H1 (cell line): ENCODE data around the gene UHMK1. TPM values are rescaled to one million over a fixed set of nuclear protein-coding genes. Genes with fewer than 3 reads are reported as not detected.

Experiments
- CTCF ChIA-PET: fragments of 300-600 bp; sonication (Branson Sonifier 250); formaldehyde crosslinking; loops from one replicate; lab custom pipeline; 2021; ENCODE audit not compliant: partially characterized antibody; lab: Charles Lee
- POLR2A ChIA-PET: fragments of 300-600 bp; sonication (Branson Sonifier 250); formaldehyde crosslinking; loops from one replicate; lab custom pipeline; 2021; ENCODE audit warnings: inconsistent platforms; ENCODE audit not compliant: partially characterized antibody; lab: Charles Lee
- DNase-seq, 2 experiments: peaks; one replicate each; pipeline versions ENCODE4 v3.0.0 to v3.0.0-alpha.2; 2010 to 2022; ENCODE audit warnings: low spot score in 2 of 2, low read depth in 1 of 2, mixed read lengths in 1 of 2
- FAIRE-seq: peaks from 2 replicates; lab custom pipeline; 2011; peaks lifted over from hg19 to GRCh38; lab: Jason Lieb, UNC
- H2AFZ ChIP-seq: 2 replicates; pipeline ENCODE4 v1.8.1; 2012; ENCODE audit warnings: low read length, inconsistent platforms
- H2AK5ac ChIP-seq: 2 replicates; pipeline ENCODE4 v1.6.1; 2013; ENCODE audit warnings: low read depth, low read length
- H2BK120ac ChIP-seq: replicated peaks from 2 replicates; pipeline ENCODE3; 2013; ENCODE audit warnings: low read depth, low read length, inconsistent platforms
- H2BK12ac ChIP-seq: 2 replicates; pipeline ENCODE4 v1.6.1; 2013; ENCODE audit warnings: low read depth, low read length
- H2BK15ac ChIP-seq: 2 replicates; pipeline ENCODE4 v1.6.1; 2013; ENCODE audit warnings: low read length
- H2BK20ac ChIP-seq: 2 replicates; pipeline ENCODE4 v1.6.1; 2013; ENCODE audit warnings: low read length
- H2BK5ac ChIP-seq: 2 replicates; pipeline ENCODE4 v1.6.1; 2013; ENCODE audit warnings: low read depth, low read length
- H3K14ac ChIP-seq: 2 replicates; pipeline ENCODE4 v1.6.1; 2013; ENCODE audit warnings: inconsistent platforms; ENCODE audit not compliant: insufficient read length
- H3K18ac ChIP-seq: 2 replicates; pipeline ENCODE4 v1.6.1; 2013; ENCODE audit warnings: low read length; ENCODE audit errors: extremely low read depth
- H3K23ac ChIP-seq: 2 replicates; pipeline ENCODE4 v1.6.1; 2013; ENCODE audit warnings: inconsistent platforms; ENCODE audit not compliant: insufficient read length
- H3K23me2 ChIP-seq: 2 replicates; pipeline ENCODE4 v1.6.1; 2013; ENCODE audit warnings: low read depth, low read length
- H3K27ac ChIP-seq: 2 replicates; pipeline ENCODE4 v1.6.1; 2011; ENCODE audit warnings: low read depth, low read length, inconsistent platforms
- H3K27me3 ChIP-seq, 4 experiments: replicated peaks in 1 of 4; 1 replicate in 1 of 4; 2 replicates in 3 of 4; pipeline versions ENCODE4 v1.6.1 to v1.8.1; 2011 to 2013; ENCODE audit warnings: low read length in 3 of 4, mild to moderate bottlenecking in 3 of 4, inconsistent platforms in 2 of 4, mixed read lengths in 2 of 4, moderate library complexity in 1 of 4; ENCODE audit not compliant: control insufficient read depth in 3 of 4, insufficient read depth in 3 of 4; ENCODE audit errors: extremely low read depth in 1 of 4
- H3K36me3 ChIP-seq, 4 experiments: 2 replicates each; pipeline versions ENCODE4 v1.6.1 to v1.8.1; 2011 to 2013; ENCODE audit warnings: mild to moderate bottlenecking in 4 of 4, low read length in 3 of 4, moderate library complexity in 2 of 4, control low read depth in 1 of 4, inconsistent platforms in 1 of 4; ENCODE audit not compliant: insufficient read depth in 4 of 4, control insufficient read depth in 2 of 4
- H3K4ac ChIP-seq: replicated peaks from 2 replicates; pipeline ENCODE3; 2013; ENCODE audit warnings: low read length, low read depth, mixed read lengths, inconsistent platforms; ENCODE audit not compliant: insufficient read length
- H3K4me1 ChIP-seq, 4 experiments: replicated peaks in 1 of 4; 1 replicate in 1 of 4; 2 replicates in 3 of 4; pipeline versions ENCODE4 v1.6.1 to v1.8.1; 2011 to 2013; ENCODE audit warnings: low read length in 3 of 4, inconsistent platforms in 2 of 4, mixed read lengths in 1 of 4; ENCODE audit not compliant: insufficient read depth in 4 of 4, control insufficient read depth in 3 of 4
- H3K4me2 ChIP-seq, 2 experiments: 2 replicates each; pipeline versions ENCODE4 v1.6.1 to v1.8.1; 2011 to 2013; ENCODE audit warnings: low read depth in 2 of 2, low read length in 2 of 2, control low read depth in 1 of 2, inconsistent platforms in 1 of 2, mild to moderate bottlenecking in 1 of 2; ENCODE audit not compliant: insufficient read depth in 1 of 2
- H3K4me3 ChIP-seq, 4 experiments: fragments of 200-600, 300-600 bp in 1 of 4; sonication (generic), shearing (Covaris generic), sonication (Bioruptor Twin) in 1 of 4; 2 replicates each; pipeline versions ENCODE4 v1.5.1 to v1.8.1; 2011 to 2016; ENCODE audit warnings: low read length in 4 of 4, low read depth in 3 of 4, control low read depth in 2 of 4, inconsistent platforms in 2 of 4, mild to moderate bottlenecking in 2 of 4, mixed read lengths in 1 of 4, moderate library complexity in 1 of 4; ENCODE audit not compliant: insufficient read depth in 2 of 4; ENCODE audit errors: extremely low read depth in 1 of 4
- H3K56ac ChIP-seq: replicated peaks from 2 replicates; pipeline ENCODE3; 2013; ENCODE audit warnings: low read depth, mild to moderate bottlenecking, mixed read lengths, low read length, inconsistent platforms; ENCODE audit not compliant: insufficient read length
- H3K79me1 ChIP-seq: 2 replicates; pipeline ENCODE4 v1.6.1; 2013; ENCODE audit warnings: low read depth, low read length, control low read depth
- H3K79me2 ChIP-seq, 2 experiments: 2 replicates each; pipeline versions ENCODE4 v1.6.1 to v1.8.1; 2012 to 2013; ENCODE audit warnings: low read length in 2 of 2, mild to moderate bottlenecking in 2 of 2, inconsistent platforms in 1 of 2; ENCODE audit not compliant: insufficient read depth in 2 of 2, control insufficient read depth in 1 of 2
- H3K9ac ChIP-seq, 4 experiments: replicated peaks in 1 of 4; 1 replicate in 1 of 4; 2 replicates in 3 of 4; pipeline versions ENCODE4 v1.6.1 to v1.8.1; 2011 to 2013; ENCODE audit warnings: low read depth in 3 of 4, low read length in 3 of 4, control low read depth in 2 of 4, mild to moderate bottlenecking in 2 of 4, moderate library complexity in 2 of 4, inconsistent platforms in 1 of 4; ENCODE audit errors: extremely low read depth in 1 of 4
- H3K9me3 ChIP-seq, 2 experiments: 2 replicates each; pipeline versions ENCODE4 v1.6.1 to v1.8.1; 2012 to 2013; ENCODE audit warnings: mild to moderate bottlenecking in 2 of 2, moderate library complexity in 2 of 2, control low read depth in 1 of 2, inconsistent platforms in 1 of 2, low read depth in 1 of 2, low read length in 1 of 2, mixed read lengths in 1 of 2; ENCODE audit not compliant: insufficient read depth in 2 of 2
- H4K20me1 ChIP-seq, 2 experiments: replicated peaks in 1 of 2; 2 replicates each; pipeline versions ENCODE3 to v1.8.1; 2011 to 2013; ENCODE audit warnings: inconsistent platforms in 2 of 2, low read length in 2 of 2, mild to moderate bottlenecking in 1 of 2; ENCODE audit not compliant: insufficient read depth in 2 of 2, control insufficient read depth in 1 of 2
- H4K5ac ChIP-seq: 2 replicates; pipeline ENCODE4 v1.6.1; 2013; ENCODE audit warnings: low read length, low read depth, mixed read lengths, inconsistent platforms; ENCODE audit not compliant: insufficient read length
- H4K8ac ChIP-seq: 2 replicates; pipeline ENCODE4 v1.8.0; 2013; ENCODE audit warnings: mild to moderate bottlenecking, moderate library complexity, low read length, inconsistent platforms; ENCODE audit not compliant: insufficient read depth; ENCODE audit errors: extremely low read depth
- H4K91ac ChIP-seq: replicated peaks from 2 replicates; pipeline ENCODE3; 2013; ENCODE audit warnings: low read length, mixed read lengths, inconsistent platforms; ENCODE audit not compliant: insufficient read length
- RBBP5 ChIP-seq: IDR thresholded peaks from 2 replicates; pipeline ENCODE4 v1.7.1; 2012; ENCODE audit warnings: low read depth, mild to moderate bottlenecking, inconsistent platforms, low read length, moderate library complexity, borderline replicate concordance
- RFX5 ChIP-seq: IDR thresholded peaks from 2 replicates; pipeline ENCODE4 v1.6.1; 2011; ENCODE audit warnings: low read depth, low read length, improper control_type of control experiment, borderline replicate concordance
- WGBS, 2 experiments: shearing (Covaris generic) in 1 of 2; methylation state at CpG; one replicate each; pipeline versions ENCODE4 v1.1.6 to v1.1.7; 2013 to 2015; ENCODE audit warnings: low lambda C conversion rate in 2 of 2, mixed read lengths in 2 of 2, inconsistent platforms in 1 of 2, low coverage in 1 of 2, missing lambda C conversion rate in 1 of 2; ENCODE audit not compliant: insufficient replicate concordance in 2 of 2, insufficient coverage in 1 of 2, insufficient read length in 1 of 2; ENCODE audit errors: extremely low coverage in 1 of 2, missing lambda C conversion rate in 1 of 2; 5-methylcytosine and 5-hydroxymethylcytosine counted together
- polyA plus RNA-seq, 7 experiments: library from polyadenylated mRNA; depleted of rRNA in 3 of 7; stranded (reverse) in 5 of 7; unstranded in 2 of 7; fragments of >200 nt in 5 of 7; fragments of 200-250 nt in 2 of 7; gene quantifications; 1 replicate in 5 of 7; 2 replicates in 1 of 7; 4 replicates in 1 of 7; pipeline versions ENCODE4 v1.2.1 to v1.2.3, GENCODE V29; 2011 to 2013; ENCODE audit warnings: missing spikeins in 2 of 7, mixed read lengths in 2 of 7
- small RNA-seq: library from polyadenylated mRNA; stranded (forward); fragments of <200 nt; extraction: miRNeasy Mini kit (QIAGEN cat#:217004); gene quantifications from one replicate; pipeline ENCODE3, GENCODE V24; 2013; ENCODE audit not compliant: insufficient read depth
- total RNA-seq: library from RNA; stranded (reverse); fragmentation: NEBNext Ultra II Directional; extraction: Animal tissue kit (Norgen Biotek cat#: 25700); gene quantifications from 2 replicates; pipeline ENCODE4 v1.2.1, GENCODE V29; 2021

Gene UHMK1
- total and polyA plus RNA-seq, 2 of the 8 experiments (the other 6 are each of a cell fraction or from before 2014, with no cell fraction given) = 4.6 to 16.1 TPM

DNA sequence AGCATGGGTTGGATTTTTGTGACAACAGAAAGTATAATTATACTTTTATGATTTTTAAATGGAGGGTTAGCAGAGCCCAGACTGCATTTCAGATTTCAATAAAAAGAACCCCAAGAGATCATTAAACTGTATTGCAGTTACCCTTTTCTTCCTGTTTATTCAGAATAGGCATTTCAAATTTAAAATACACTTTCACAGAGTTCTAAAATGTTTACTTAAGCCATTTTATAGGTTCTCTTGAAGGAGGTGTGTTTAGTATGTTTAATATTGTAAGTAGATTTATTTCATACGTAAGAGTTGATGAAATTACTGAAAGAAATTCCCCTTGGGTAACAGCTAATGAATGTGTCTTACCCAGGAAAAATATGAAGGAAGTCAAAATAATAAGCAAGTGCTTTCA is 81.3 kb downstream of the UHMK1 start:
- no peak overlapping the region for H3K9ac ChIP-seq
- ChIA-PET CTCF (no interaction called here), POLR2A (no interaction called here)
- no peak overlapping the region for H3K18ac ChIP-seq
- H3K36me3 ChIP-seq = peaks cover 0 to 4% (median under 1%) of the 10 kb centered on the region in 4 experiments; a peak in 3 of 8 replicates
- H2BK12ac ChIP-seq = no peak overlapping the region
- H2AK5ac ChIP-seq = no peak overlapping the region
- H3K4ac ChIP-seq = no peak overlapping the region
- H3K27ac ChIP-seq = no peak overlapping the region
- DNase-seq (no peak), FAIRE-seq (no peak)
- H3K4me1 ChIP-seq = no peaks in the 10 kb centered on the region
- no peak overlapping the region for H2AFZ ChIP-seq
- H2BK20ac ChIP-seq = no peak overlapping the region
- no peak overlapping the region for H3K23ac ChIP-seq
- no peak overlapping the region for H3K4me3 ChIP-seq
- H4K8ac ChIP-seq = no peak overlapping the region
- no peaks in the 10 kb centered on the region for H4K20me1 ChIP-seq
- 92% methylated on average over 1 of the region's 1 CpG; no CpG with 5 or more reads in 1 of the 2 experiments for WGBS, 2 experiments
- no peak overlapping the region for H4K91ac ChIP-seq
- no peaks in the 10 kb centered on the region for H3K9me3 ChIP-seq
- no peak overlapping the region for H2BK5ac ChIP-seq
- H3K14ac ChIP-seq = no peak overlapping the region
- no peak overlapping the region for H4K5ac ChIP-seq
- H3K56ac ChIP-seq = no peak overlapping the region
- TF ChIP-seq RFX5 (no peak), RBBP5 (no peak)
- H3K23me2 ChIP-seq = no peaks in the 10 kb centered on the region
- H3K79me1 ChIP-seq = no peaks in the 10 kb centered on the region
- no peak overlapping the region for H2BK15ac ChIP-seq
- no peaks in the 10 kb centered on the region for H3K27me3 ChIP-seq
- H2BK120ac ChIP-seq = no peak overlapping the region
- no peak overlapping the region for H3K4me2 ChIP-seq
- no peaks in the 10 kb centered on the region for H3K79me2 ChIP-seq

Small RNAs within 50 kb of the gene (small RNA-seq; reads per million reads assigned to genes)
- gene UQCRBP2 = not detected

Other genes starting within 250 kb of the UHMK1 start
- not detected in 2 replicates for gene SPATA46, start 121.0 kb upstream of the UHMK1 start, total RNA-seq
- gene SPATA46, start 121.0 kb upstream of the UHMK1 start, polyA plus RNA-seq (2011; rRNA removed) = not detected in 2 replicates
- gene C1orf226, start 116.1 kb upstream of the UHMK1 start, total RNA-seq = 18.8 and 19.5 TPM in 2 replicates
- gene C1orf226, start 116.1 kb upstream of the UHMK1 start, polyA plus RNA-seq (2011; rRNA removed) = 8.2 and 9.4 TPM in 2 replicates
- not detected in 2 replicates for gene SH2D1B, start 85.7 kb upstream of the UHMK1 start, total RNA-seq
- not detected in 2 replicates for gene SH2D1B, start 85.7 kb upstream of the UHMK1 start, polyA plus RNA-seq (2011; rRNA removed)
- gene UAP1, start 63.9 kb downstream of the UHMK1 start, total RNA-seq = 30.2 and 32.9 TPM in 2 replicates
- 5.1 and 9.4 TPM in 2 replicates for gene UAP1, start 63.9 kb downstream of the UHMK1 start, polyA plus RNA-seq (2011; rRNA removed)
- gene DDR2, start 134.6 kb downstream of the UHMK1 start, total RNA-seq = 1.7 and 2.1 TPM in 2 replicates
- 0.77 and 1.00 TPM in 2 replicates for gene DDR2, start 134.6 kb downstream of the UHMK1 start, polyA plus RNA-seq (2011; rRNA removed)